HG02763 (cell line): ENCODE measurements around the gene LIPC.

Experiments used
- ATAC-seq: cut with Tn5 transposase; IDR thresholded peaks from one replicate; pipeline ENCODE4 v1.9.1; 2021; ENCODE audit warnings: mild to moderate bottlenecking, moderate library complexity; ENCODE audit not compliant: unreplicated experiment

The LIPC gene

DNA sequence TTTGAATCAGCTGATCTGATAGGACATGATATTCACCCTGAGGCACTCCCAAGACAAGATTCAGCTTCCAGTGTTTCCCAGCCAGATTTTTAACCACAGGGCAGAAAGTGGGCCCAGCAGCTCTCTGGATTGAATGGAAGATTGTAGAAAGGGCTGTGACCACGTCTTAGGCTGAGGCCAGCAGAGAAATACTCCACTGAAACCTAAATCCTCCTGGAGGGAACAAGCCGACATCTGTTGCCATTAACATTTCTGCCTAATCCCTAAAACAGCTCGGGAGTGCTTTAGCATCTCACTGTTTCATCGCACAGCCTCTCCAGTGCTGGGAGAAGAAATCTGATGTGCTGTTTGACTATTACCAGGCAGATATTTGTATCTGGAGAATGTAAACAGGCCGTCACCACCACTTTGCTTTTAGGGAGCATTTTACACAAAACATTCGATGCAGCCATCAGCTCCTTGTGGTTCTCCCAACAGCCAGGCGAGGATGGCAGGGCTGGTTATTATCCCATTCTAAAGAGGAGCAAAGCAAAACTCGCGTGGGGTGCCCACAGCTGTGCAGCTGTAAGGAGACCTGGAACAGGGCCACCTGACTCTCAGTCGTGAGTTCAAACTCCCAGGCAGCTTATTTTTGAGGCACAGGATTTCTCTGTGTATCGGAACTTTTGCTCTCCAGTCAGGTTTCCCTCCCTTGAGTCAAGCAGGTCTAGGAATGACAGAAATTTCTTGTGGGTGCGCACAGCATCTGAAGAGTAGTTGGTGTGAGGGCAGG lies 117.4 kb downstream of the LIPC start:
- no peak for ATAC-seq

- no peak for ATAC-seq
Measured at GRCh38 chr15:58549785-58550074, 117.9 kb downstream of the LIPC start.

GRCh38 chr15:58551084-58551763 lies 119.4 kb downstream of the LIPC start:
- ATAC-seq = no peak

GRCh38 chr15:58551764-58552504 lies 120.1 kb downstream of the LIPC start:
- ATAC-seq = no peak

GRCh38 chr15:58552505-58553364 lies 120.9 kb downstream of the LIPC start:
- ATAC-seq = no peak

GRCh38 chr15:58553365-58553918 lies 121.7 kb downstream of the LIPC start:
- ATAC-seq = no peak

- no peak for ATAC-seq
Measured at GRCh38 chr15:58554758-58555157, 123.0 kb downstream of the LIPC start.

GRCh38 chr15:58555162-58556027 lies 123.6 kb downstream of the LIPC start:
- no peak for ATAC-seq

DNA sequence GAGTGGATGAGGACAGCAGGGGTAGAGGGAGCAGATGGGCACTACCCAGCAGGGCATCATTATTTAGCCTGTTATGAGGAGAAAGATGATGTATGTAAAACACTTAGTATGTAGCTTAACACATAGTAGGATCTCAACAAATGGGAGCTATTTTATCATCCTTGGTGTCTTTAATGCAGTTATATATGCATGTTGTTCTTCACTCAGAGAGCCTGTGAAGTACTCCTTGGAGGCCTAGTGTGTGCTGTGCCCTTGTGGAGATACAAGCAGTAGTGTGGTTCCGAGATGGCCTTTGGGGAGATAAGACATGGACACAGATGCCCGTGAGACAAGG lies 124.2 kb downstream of the LIPC start:
- ATAC-seq = no peak

DNA sequence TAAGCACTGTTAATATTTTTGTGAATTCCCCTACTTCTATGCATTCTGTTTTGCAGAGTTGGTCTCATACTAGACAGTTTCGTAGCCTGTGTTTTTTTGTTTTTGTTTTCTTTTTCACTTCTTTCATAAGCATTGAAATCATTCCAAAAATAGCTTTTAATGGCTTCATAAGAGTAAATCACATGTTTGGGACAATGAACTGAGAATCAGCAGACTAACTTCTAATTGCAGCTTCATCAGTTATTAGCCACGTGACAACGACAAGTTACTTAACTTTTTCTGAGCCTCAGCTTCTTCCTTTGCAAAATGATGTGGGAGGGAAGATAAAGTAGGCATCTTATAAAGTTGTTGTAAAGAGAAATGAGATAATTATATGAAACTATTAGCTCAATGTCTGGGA lies 124.8 kb downstream of the LIPC start:
- ATAC-seq = no peak

GRCh38 chr15:58558777-58559176 lies 127.0 kb downstream of the LIPC start:
- no peak for ATAC-seq

GRCh38 chr15:58559904-58560588 lies 128.3 kb downstream of the LIPC start:
- ATAC-seq = no peak

GRCh38 chr15:58561321-58561720 lies 129.5 kb downstream of the LIPC start:
- ATAC-seq = no peak

GRCh38 chr15:58562135-58562534 lies 130.3 kb downstream of the LIPC start:
- ATAC-seq = no peak

DNA sequence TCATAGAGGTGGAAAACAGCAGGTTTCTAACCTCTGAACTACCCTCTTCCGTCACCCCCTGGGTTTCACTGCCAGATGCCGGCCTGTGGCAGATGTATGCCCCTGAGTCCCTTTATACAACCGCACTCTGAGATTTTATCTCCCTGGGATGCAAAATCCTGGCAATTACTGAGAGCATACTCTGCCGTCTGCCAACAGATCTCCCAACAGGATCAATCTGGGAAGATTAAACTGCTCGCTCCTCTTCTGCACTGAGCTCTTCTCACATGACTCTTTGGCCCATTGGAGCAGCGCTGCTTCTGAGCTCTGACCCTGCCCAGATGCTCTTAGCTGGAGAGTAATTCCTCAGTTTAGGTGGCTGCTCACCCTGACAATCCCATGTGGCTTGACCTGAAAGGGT lies 133.2 kb downstream of the LIPC start:
- no peak for ATAC-seq

DNA sequence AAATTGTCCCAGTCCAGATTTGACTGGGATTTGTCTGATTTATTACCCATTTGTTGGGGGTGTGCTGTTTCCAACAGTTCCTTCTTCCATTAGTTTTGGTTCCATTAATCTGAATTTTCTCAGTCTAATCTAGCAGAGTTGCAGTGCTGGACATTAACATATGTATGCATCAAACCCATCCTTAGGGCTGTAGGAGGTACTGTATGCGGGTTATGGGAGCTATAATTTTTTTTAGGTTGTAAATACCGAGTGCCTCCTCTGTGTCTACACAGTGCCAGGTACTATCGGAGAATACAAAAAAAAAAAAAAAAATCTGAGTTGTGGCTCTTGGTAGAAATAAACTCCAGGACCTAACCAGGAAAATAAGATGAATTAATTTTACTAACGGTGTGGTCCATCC lies 133.8 kb downstream of the LIPC start:
- no peak for ATAC-seq

- ATAC-seq = no peak
Measured at GRCh38 chr15:58566029-58566428, 134.2 kb downstream of the LIPC start.

GRCh38 chr15:58568157-58568571 lies 136.4 kb downstream of the LIPC start:
- ATAC-seq = no peak

GRCh38 chr15:58569455-58569854 lies 137.7 kb downstream of the LIPC start:
- no peak for ATAC-seq
